NK-92 (cell line): ENCODE measurements around the gene CLDN11.

Source experiments
- DNase-seq: peaks from one replicate; lab custom pipeline; 2025; ENCODE audit not compliant: unreplicated experiment; lab: John Stamatoyannopoulos, UW

CLDN11 gene

GRCh38 chr3:170418422-170419398, at the start of gene CLDN11:
Gene CLDN11 (plus strand): TSS chr3:170418868. CDS start chr3:170419067, 199 bp downstream.
- DNase-seq = no peak

- no peak for DNase-seq
These were observed 49.7 kb upstream of the CLDN11 start for GRCh38 chr3:170368921-170369320.

- DNase-seq = no peak
These were observed 46.3 kb upstream of the CLDN11 start for GRCh38 chr3:170372190-170372879.

DNA sequence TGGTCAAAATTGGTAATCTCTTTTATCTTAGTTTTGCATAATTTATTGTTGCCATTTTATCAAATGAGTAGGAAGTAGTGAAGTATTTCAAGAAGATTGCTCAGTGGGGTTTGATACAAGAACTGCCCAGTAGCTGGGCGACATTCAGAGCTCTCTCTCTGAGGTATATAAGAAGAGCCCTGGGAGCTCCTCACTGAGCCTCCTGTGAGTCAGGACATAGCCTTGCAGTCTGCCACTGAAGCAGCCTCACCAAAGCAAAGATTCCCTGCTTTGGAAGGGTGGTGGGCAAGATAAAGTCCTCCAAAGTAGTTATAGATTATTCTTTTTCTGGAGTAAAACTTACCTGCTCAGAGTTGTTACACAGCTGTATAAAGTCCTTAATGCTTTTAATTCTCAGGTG, 35.1 kb upstream of the CLDN11 start:
- DNase-seq = no peak

DNA sequence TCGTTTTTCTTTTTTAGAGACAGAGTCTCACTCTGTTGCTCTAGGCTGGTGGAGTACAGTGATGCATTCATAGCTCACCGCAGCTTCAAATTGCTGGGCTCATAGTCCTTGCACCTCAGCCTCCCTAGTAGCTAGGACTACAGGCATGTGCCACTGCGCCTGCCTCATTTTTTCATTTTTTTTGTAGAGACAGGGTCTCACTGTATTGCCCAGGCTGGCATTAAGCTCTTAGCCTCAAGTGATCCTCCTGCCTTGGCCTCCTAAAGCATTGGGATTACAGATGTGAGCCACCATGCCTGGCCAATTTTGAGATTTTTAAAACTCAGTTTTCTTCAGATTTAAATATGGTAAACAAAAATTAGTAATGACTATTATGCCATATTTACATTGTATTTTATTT, 32.2 kb upstream of the CLDN11 start:
- DNase-seq = no peak

- no peak for DNase-seq
These were observed 30.7 kb upstream of the CLDN11 start for GRCh38 chr3:170387950-170388349.

DNA sequence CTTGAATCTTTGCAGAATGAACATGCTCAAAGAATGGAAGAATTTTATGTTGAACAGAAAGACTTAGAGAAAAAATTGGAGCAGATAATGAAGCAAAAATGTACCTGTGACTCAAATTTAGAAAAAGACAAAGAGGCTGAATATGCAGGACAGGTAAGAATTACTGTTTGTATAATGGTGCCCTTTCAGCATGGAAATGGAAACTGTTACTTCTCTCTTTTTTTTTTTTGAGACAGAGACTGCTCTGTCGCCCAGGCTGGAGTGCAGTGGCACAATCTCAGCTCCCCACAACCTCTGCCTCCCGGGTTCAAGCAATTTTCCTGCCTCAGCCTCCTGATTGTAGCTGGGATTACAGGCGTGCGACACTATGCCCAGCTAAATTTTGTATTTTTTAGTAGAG, 27.6 kb upstream of the CLDN11 start:
- DNase-seq = no peak

DNA sequence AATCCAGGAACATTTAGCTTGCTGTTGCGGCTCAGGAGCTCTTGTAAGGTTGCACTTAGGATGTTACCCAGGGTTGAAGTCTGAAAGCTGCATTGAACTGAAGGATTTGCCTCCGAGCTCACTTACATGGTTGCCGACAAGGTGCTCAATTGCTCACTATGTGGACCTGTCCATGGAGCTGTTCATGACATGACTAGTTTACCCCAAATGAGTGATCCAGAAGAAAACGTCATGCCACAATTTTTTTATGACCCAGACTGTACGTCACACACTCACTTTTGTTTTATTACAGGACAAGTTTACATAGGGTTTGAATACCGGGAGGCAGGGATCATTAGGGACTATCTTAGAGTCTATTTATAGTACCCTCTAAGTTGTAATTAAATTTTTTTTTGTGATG, 21.0 kb upstream of the CLDN11 start:
- DNase-seq = no peak

- DNase-seq = no peak
These were observed 13.6 kb upstream of the CLDN11 start for GRCh38 chr3:170405101-170405500.

GRCh38 chr3:170410428-170411029, 8.1 kb upstream of the CLDN11 start:
- DNase-seq = no peak

- DNase-seq = no peak
These were observed 5.4 kb upstream of the CLDN11 start for GRCh38 chr3:170413291-170413690.

DNA sequence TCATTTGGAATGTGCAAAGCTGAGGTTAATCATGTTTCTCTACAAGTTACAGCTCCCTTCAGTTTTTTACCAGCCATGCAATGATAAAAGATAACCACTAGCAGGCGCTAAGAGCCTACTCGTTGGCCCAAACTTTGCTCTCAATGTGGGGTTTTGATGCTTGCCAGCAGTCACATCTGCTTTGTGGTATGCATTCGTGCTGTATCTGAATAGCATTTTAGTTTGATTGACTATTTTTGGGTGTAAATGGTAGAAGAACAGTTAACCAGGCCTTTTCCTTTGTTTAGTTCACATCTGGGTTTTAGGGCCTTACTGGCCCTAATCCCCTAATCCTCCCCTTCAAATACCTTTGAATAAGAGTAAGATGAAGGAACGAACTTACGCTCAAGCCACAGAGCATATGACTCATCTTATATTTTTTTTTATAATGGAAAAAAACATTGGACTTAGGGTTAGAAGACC, 4.4 kb upstream of the CLDN11 start:
- DNase-seq = no peak

- DNase-seq = no peak
These were observed 1.6 kb upstream of the CLDN11 start for GRCh38 chr3:170417090-170417489.

DNA sequence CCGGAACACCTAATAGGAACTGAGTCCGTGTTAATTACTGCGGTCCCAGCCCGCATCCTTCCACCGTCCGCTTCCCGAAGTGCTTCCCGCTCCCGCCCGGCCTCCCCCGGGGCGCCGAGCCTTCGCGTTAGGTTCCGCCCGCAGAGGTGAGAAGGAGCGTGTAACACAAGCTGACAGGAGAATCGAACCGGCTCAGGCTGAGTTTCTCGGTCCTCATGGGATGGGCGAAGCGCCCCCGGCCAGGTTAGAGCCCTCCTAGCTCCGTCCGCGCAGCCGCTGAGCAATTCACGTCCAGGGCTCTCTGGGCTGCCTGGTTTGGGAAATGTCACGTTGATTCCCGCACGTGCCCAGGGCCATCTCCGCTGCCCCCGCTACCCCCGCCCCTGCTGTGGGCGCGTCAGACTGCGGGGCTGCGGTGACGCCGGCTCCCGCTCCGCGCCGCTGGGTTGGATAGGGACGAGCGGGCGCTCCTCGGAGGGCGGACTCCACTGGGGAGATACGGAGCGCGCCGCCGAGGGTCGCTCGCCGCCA, 954 bp downstream of the CLDN11 start:
- no peak for DNase-seq

DNA sequence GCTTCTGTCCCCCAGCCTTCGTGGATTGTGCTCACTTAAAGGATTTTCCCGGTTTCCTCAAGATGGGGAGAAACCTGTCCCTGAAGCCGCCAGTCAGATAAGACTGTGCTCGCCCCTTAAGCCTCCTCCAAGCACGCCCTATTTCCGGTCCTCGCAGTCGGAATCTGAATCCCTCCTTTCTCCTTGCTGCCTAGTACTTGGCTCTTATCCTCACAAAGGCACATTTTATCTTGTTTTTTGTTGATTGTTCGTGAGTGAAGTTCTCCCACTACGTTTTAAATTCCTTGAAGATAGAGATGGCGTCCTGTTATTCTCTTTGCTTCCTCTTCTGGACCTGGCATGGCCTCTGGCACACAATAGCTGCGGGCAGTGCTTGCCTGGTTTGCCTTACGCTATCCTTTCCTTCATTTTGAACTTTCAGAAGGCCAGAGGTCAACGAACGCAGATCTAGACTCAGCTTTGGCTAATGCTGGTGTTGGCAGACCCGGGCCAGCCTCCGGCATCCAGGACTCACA, 1.7 kb downstream of the CLDN11 start:
- DNase-seq = no peak

DNA sequence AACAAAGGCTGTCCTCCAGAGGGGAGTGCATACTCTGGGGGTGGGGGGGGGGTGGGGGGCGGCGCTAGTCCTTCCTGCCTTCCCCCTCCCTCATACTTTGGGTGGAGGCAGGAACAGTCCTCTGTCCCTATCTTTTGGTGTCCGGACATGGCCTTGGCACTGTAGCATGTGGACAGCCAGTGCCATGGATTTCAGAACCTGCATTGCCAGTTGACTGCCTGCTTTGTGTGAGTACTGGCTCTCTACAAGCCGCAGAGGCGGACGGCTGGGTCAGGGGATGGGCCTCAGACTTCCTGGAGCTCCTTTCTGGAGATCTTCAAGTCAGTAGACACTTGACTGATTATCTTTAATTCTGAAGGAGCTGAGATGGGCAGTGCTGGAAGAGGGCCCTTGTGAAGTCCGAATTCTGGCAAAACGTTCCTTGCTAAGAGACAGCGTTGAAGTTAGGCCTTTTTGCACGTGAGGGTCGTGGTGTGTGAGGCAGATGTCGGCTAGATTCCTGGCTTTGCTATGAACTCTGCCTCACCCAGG, 2.5 kb downstream of the CLDN11 start:
- no peak for DNase-seq

GRCh38 chr3:170421758-170422157, 3.1 kb downstream of the CLDN11 start:
- DNase-seq = no peak

DNA sequence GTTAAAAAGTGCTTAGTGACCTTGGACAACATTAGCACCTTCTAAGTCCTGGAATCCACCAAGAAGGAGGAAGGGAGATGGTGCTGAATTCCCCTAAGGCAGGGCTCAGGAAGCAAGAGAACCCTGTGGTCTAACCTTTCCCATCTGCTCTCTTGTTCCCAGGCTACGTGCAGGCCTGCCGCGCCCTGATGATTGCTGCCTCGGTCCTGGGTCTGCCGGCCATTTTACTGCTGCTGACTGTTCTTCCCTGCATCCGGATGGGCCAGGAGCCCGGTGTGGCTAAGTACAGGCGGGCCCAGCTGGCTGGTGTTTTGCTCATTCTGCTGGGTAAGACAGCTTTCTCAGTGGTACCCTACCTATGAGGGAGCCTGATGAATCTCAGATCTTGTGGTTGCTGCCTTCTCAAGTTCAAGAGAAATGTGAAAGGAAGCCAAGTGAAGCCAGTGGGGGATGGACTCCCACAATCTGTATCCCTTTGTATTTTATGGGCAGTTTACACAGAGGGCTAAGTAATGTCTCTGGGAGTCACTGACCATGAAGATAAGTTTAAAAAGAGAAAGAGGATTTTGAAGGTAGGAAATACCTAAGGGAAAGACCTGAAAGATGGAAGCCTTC, 4.4 kb downstream of the CLDN11 start:
- DNase-seq = no peak

GRCh38 chr3:170424879-170425278, 6.2 kb downstream of the CLDN11 start:
- DNase-seq = no peak

DNA sequence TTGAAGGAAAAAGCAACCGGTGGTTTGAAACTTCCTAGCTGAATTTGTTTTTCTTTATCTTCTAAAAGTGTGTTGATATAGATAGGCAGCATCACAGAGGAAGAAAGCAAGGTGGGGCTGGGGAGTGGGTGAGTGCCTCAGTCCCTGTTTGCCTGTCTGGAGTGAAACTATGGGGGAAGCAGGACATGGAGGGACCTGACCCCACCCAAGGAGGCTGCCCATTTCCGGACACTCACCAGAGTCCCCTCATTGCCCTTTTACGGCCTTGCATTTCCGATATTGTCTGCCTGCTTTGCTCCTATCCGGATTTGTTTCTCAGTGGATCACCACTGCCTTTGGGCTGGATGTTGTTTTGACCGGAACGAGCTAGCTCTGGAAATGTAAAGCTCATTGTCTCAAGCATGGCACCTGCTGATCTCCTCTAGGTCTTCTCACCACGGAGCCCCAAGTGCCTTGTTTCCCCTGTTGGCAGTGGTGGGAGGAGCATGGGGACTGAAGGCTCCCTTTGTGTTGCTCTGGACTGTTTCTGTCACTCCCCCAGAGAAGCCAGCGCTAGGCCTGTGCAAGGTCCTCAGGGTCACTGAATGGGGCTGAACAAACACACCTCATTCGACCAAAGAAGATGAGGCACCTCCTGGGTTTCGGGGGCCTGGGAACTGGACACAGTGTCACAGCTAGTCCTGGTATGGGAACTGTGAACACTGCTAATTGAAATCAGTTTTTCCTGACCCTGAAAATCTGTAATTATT, 7.0 kb downstream of the CLDN11 start:
- no peak for DNase-seq
